HG03060 (cell line): ENCODE results near the gene RAD51B.

Experiments used
- ATAC-seq: cut with Tn5 transposase; IDR thresholded peaks from one replicate; pipeline ENCODE4 v1.9.1; 2021; ENCODE audit warnings: low read depth, moderate number of reproducible peaks; ENCODE audit not compliant: unreplicated experiment

The RAD51B gene

GRCh38 chr14:67831113-67831512, 11.5 kb downstream of the RAD51B start:
- ATAC-seq = no peak

DNA sequence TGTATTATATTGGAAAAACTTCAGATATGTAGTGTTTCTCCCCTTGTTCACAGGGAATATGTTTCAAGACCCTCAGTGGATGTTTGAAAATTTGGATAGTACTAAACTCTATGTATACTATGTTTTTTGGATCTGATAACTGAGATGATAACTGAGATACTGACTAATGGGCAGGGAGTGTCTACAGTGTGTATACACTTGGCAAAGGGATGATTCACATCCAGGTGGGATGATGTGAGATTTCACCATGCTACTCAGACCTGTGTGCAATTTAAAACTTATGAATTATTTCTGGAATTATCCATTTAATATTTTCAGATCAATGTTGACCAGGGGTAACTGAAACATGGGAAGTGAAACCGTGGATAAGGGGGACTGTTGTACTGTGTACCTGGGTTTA, 13.8 kb downstream of the RAD51B start:
- no peak for ATAC-seq

- no peak for ATAC-seq
These were observed 16.0 kb downstream of the RAD51B start for GRCh38 chr14:67835596-67835995.

GRCh38 chr14:67837011-67837624, 17.5 kb downstream of the RAD51B start:
- no peak for ATAC-seq

- no peak for ATAC-seq
These were observed 26.5 kb downstream of the RAD51B start for GRCh38 chr14:67846029-67846610.

GRCh38 chr14:67850066-67850830, 30.7 kb downstream of the RAD51B start:
- no peak for ATAC-seq

DNA sequence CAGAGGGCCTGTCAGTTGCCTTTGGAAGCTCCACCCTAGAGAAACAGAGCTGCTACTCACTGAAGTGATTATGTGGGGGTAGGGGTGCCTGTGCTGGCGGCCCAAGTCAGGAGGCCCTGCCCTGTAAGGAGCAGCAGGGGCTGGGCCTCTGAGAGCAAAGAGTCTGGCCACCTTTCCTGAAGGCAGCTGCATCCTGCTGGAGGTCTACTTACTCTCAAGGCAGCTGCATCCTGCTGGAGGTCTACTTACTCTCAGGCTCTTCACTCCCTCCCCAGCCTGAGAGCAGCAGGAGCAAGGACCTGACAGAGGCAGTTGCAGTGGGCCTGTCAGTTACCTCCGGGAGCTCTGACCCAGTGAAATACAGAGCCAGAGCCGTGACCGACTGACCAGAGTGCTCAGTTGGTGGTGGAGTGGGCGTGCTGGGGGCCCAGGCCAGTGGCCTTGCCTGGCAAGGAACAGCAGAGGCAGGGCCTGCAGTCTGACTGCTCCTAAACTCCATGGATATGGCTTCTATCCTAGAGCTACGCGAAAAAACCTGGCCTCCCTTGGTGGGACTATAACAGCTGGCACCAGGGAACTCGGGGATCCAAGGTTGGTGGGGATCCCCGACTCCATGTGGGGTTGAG, 32.3 kb downstream of the RAD51B start:
- ATAC-seq = no peak

GRCh38 chr14:67852926-67853604, 33.5 kb downstream of the RAD51B start:
- ATAC-seq = no peak

GRCh38 chr14:67853715-67854114, 34.1 kb downstream of the RAD51B start:
- no peak for ATAC-seq

DNA sequence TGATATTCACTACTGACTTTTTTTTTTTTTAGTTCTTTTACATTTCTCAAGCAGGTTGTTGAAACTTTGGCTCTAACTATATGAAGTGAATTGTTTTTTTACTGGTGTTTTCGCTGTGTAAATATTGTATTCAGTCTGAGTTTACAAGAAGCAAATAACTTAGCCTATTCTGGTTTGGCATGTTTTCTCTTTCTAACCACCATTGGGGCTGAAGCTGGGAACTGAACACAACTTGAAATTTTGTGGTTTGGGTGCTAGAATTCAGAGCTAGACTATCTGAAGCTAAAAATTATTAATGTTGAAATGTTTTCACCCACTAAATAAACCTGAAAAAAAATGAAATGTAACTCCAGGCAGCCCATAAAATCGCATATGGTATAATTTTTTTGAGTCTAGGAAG, 37.2 kb downstream of the RAD51B start:
- no peak for ATAC-seq

DNA sequence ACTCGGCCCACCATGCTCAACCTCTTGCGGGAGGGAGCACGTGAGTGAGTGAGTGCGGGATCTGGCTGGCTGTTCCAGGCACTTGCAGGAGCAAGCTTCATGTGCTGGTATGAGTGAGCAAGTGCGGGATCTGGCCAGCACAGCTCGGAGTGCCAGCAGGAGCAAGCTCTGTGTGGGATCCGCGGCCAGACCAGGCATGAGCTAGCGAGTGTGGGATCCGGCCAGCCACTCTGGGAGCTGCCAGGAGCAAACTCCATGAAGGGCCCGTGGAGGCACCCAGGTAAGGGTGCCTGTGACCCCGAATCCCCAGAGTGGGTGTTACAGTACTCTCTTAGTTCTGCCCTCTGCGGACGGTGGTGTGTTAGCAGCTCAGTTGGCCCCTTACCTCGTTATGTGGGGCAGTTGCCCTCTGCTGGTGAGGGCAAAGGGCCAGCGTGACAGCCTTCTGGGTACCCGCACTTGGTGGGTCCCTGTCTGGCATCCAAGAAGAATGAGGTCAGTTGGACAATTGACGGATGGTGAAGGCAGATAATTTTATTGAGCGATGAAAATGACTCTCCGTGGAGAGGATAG, 38.3 kb downstream of the RAD51B start:
- no peak for ATAC-seq

DNA sequence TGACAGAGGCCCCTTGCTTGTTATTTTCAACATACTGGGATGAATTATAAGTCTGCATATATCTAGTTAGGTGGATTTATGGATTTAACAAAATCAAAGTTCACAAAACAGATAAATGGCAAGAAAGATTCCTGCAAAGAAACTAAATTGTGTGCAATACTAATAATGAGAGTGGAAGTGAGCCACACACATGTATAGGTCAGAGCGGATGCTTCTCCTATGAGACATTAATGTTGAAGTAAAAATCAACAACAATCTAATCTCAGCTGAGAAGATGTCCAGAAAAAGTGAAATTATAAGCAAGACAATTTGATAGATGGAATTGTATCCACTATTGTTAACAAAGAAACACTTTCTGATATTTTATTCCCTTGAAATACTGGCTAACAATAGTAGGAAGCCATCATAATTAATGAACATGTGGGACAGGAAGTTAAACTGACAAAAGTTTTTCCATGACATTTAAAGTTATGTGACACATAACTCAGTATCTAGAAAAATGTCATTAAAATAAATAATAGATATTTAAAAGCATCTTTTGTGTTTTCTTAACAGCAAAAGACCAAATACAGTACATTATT, 39.7 kb downstream of the RAD51B start:
- no peak for ATAC-seq

DNA sequence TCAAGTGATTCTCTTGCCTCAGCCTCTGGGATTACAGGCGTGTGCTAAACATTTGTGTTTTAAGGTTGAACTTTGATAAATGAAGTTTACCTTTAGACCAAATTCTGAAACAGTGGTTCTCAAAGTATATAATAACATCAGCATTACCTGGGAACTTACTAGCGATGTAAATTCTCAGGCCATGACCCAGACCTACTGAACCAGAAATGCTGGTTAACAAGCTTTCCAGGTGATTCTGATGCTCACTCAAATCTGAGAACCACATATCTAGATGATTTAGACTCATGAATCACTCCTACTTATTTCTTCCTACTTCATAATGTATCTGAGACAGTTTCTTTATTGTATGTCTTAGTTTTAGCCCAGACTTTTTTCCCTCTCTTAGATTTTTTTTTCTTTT, 43.6 kb downstream of the RAD51B start:
- no peak for ATAC-seq

- ATAC-seq = no peak
These were observed 55.8 kb downstream of the RAD51B start for GRCh38 chr14:67875175-67876006.

DNA sequence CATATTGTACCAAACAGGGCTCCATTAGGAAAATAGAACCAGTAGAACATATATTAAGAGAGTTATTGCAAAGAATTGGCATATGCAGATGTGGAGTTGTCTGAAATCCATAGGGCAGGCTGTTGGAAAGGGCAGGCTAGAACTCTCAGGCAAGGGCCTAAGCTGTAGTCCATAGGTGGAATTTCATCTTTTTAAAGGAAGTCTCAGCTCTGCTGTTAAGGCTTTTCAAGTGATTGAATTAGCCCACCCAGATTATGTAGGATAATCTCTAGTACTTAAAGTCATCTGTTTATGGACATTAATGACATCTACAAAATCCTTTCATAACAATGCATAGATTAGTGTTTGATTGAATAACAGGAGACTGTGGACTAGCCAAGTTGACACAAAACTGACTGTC, 59.4 kb downstream of the RAD51B start:
- no peak for ATAC-seq

GRCh38 chr14:67881225-67881624, 61.6 kb downstream of the RAD51B start:
- peak; percentile 90 for ATAC-seq

DNA sequence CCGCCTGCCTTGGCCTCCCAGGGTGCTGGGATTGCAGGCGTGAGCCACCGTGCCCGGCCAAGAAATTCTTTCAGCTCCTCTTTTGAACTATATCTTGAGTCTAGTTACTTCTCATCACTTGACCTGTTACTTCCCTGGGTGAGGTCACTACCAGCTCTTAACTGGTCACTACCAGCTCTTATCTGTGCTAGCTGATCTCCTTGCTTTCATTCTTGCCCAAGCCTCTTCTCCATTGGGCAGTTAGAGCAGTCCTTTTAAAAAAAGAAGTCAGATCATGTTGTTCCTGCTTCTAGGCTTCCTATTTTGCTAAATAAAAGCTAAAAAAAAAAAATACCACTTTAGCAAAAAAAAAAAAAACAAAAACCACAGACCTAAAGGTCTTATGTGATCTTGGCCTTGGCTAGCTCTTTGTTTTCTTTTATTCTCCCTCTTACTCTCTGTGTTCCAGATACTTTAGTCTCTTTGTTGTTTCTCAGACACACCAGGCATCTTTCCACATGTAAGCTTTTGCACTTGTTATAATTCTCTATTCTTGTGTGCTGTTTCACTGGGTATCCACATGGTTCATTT, 63.5 kb downstream of the RAD51B start:
- no peak for ATAC-seq

- ATAC-seq = no peak
These were observed 64.1 kb downstream of the RAD51B start for GRCh38 chr14:67883717-67884116.

DNA sequence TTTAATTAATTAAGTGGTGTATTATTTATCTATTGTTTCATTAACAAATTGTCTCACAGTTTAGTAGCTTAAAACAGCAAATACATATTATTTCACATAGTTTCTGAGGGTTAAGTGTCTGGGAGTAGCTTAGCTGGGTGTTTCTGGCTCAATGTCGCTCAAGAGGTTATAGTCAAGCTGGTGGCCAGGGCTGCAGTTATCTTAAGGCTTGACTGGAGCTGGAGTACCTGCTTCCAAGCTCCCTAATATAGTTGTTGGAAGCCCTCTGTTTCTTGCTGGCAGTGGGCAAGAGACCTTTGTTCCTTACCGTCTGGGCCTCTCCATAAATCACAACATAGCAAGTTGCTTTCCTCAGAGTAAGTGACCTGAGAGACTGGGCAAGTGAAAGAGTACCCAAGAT, 66.6 kb downstream of the RAD51B start:
- ATAC-seq = no peak
